Left ventricle myocardium inferior (tissue), 1 donor: Measurements from ENCODE around the gene CNTLN. TPM values are rescaled to one million over a fixed set of nuclear protein-coding genes. Genes with fewer than 3 reads are reported as not detected.
"Not testable (repeated sequence)": the region's sequence is repeated elsewhere in the genome, so short reads cannot be mapped to it uniquely, and the experiment has no call there.

Experiments used
- DNase-seq: peaks from one replicate; pipeline ENCODE4 v3.0.0-alpha.2; 2020
- H3K27ac ChIP-seq: fragments of 200-600 bp; replicated peaks from 2 replicates; pipeline ENCODE4 v1.8.0; 2021
- H3K27me3 ChIP-seq: fragments of 200-600 bp; 2 replicates; pipeline ENCODE4 v1.8.0; 2021; ENCODE audit warnings: low read depth
- H3K36me3 ChIP-seq: fragments of 200-600 bp; 2 replicates; pipeline ENCODE4 v1.8.0; 2021
- H3K4me1 ChIP-seq: fragments of 200-600 bp; 2 replicates; pipeline ENCODE4 v1.8.0; 2021
- H3K4me3 ChIP-seq: fragments of 200-600 bp; 2 replicates; pipeline ENCODE4 v1.8.0; 2021; ENCODE audit warnings: mild to moderate bottlenecking, moderate library complexity
- H3K9me3 ChIP-seq: fragments of 200-600 bp; replicated peaks from 2 replicates; pipeline ENCODE4 v1.8.0; 2021
- intact Hi-C: fragments of 100-400 bp; cut with micrococcal nuclease; formaldehyde crosslinking; loops from one replicate; pipeline ENCODE4 v1.11.0; 2022
- total RNA-seq: library from RNA; stranded (reverse); fragmentation: NEBNext Ultra II Directional; extraction: Animal tissue kit (Norgen Biotek cat#: 25700); gene quantifications from one replicate; pipeline ENCODE4 v1.2.1, GENCODE V29; 2021
- TF ChIP-seq, protein P1 (sequence below): fragments of 200-600 bp; IDR thresholded peaks from 2 replicates; pipeline ENCODE4 v1.8.0; 2021; ENCODE audit warnings: antibody characterized with exemption, mild to moderate bottlenecking, borderline replicate concordance
- donor health status: DM: no; HTN: yes; CAD: no; lungs with severe emphysema.

CNTLN gene
- total RNA-seq, 1 donor from 2014 or later: 3.5 TPM

GRCh38 chr9:17509701-17510100 lies 374.9 kb downstream of the CNTLN start:
- Histone ChIP-seq H3K27me3 (no peaks in the 10 kb centered on the region), H3K36me3 (no peaks in the 10 kb centered on the region), H3K27ac (no peak overlapping the region), H3K4me1 (no peaks in the 10 kb centered on the region), H3K4me3 (no peak overlapping the region), H3K9me3 (peaks cover 28% of the 10 kb centered on the region)
- intact Hi-C loops: no loop called here
- DNase-seq: no peak
- TF ChIP-seq, protein P1, sequence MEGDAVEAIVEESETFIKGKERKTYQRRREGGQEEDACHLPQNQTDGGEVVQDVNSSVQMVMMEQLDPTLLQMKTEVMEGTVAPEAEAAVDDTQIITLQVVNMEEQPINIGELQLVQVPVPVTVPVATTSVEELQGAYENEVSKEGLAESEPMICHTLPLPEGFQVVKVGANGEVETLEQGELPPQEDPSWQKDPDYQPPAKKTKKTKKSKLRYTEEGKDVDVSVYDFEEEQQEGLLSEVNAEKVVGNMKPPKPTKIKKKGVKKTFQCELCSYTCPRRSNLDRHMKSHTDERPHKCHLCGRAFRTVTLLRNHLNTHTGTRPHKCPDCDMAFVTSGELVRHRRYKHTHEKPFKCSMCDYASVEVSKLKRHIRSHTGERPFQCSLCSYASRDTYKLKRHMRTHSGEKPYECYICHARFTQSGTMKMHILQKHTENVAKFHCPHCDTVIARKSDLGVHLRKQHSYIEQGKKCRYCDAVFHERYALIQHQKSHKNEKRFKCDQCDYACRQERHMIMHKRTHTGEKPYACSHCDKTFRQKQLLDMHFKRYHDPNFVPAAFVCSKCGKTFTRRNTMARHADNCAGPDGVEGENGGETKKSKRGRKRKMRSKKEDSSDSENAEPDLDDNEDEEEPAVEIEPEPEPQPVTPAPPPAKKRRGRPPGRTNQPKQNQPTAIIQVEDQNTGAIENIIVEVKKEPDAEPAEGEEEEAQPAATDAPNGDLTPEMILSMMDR: no peak

DNA sequence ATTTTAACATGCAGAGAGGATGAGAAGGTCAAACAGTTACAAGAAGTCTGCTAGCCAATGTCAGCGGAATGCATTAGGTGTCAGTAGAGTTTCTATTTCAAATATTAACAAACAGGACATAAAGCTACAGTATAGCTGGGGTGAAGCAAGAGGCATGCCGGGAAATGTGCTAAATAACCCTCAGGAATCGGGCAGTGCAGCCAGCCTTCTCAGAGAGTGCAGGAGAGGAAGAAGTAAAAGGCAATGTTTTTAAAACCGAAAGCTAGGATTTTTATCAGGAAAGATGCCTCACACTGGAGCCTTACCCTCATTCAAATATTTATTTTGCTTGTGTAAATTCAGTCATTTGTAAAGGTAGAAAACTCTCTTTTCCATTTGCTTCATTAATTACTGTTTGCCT lies 384.9 kb downstream of the CNTLN start:
- no peaks in the 10 kb centered on the region for H3K4me1 ChIP-seq
- H3K36me3 ChIP-seq: no peaks in the 10 kb centered on the region
- no peak overlapping the region for H3K4me3 ChIP-seq
- H3K27me3 ChIP-seq: no peaks in the 10 kb centered on the region
- TF ChIP-seq, protein P1: no peak
- no peaks in the 10 kb centered on the region for H3K9me3 ChIP-seq
- no peak overlapping the region for H3K27ac ChIP-seq
- intact Hi-C loops: no loop called here
- DNase-seq: no peak

DNA sequence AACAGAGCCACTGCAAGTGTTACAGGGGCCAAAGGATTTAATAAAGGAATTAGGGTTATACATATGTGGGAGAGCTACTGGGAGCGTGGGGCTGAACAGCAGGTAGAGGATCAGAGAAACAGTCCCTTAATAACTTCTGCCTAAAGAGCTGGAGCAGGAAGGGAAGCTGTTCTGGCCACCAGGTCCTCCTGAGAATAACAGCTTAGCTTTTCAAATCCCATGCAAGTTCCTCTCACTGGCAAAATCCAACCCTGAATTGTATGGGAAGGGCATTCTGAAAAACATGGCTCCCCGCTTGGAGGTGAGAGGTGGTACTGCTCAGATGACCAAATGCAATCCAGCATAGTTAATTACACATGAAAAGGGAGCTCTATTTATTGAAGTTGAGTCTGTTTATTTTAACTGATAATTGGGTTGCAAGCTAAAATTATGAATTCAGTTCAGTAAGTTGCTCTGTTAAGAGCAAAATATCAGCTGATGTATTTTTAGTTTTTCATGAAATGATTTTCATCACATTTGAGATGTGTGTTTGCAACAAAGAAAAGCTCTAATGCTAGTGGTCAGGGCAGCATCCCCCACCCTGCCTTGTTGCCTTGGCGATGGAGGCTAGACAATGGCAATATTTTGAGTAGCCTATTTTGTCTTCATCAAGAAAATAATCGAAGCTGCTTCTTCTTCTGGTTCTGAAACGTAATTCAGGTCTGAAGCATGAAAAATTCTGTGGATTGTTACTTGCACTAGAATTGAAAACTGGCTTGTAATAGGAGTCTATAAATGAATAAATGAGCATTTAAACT lies 385.6 kb downstream of the CNTLN start:
- Histone ChIP-seq H3K4me3 (no peak overlapping the region), H3K27me3 (no peaks in the 10 kb centered on the region), H3K36me3 (no peaks in the 10 kb centered on the region), H3K4me1 (no peaks in the 10 kb centered on the region), H3K27ac (no peak overlapping the region), H3K9me3 (no peaks in the 10 kb centered on the region)
- TF ChIP-seq, protein P1: no peak
- no peak for DNase-seq
- intact Hi-C loops: no loop called here

DNA sequence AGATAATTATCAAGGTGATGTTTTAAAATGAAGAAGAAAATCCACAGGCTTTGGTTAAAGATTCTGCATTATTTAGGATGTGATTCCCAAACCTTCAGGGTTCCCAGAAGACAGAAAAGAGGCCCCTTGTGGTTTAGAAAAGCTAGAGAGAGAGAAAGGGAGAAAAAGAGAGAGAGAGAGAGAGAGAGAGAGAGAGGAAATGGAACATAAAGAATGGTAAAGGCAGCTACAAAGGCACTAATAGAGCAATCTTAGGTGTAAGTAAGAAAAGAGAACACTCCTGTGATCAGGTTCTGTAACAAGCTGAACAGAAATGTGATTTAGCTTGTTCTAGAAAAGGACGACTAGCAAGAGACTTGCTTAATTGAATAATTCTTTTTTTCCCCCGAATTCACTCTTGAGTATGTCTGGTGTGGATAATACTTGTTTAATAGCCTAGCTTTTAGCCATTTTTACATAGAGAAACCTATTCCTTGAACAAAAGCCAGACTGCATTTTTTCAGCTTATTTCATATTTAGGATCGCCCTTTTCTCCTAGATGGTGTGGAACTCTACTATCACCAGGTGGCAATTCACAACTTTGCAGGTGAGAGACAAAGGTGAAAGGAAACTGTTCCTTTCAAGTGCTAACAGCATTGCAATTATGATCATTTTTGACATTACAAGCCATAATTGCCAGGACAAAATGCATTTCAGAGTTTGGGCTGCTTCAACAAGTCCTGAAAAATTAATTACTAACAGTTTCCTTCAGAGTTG lies 386.4 kb downstream of the CNTLN start:
- no peak overlapping the region for H3K4me3 ChIP-seq
- no peaks in the 10 kb centered on the region for H3K27me3 ChIP-seq
- no peaks in the 10 kb centered on the region for H3K36me3 ChIP-seq
- DNase-seq: no peak
- TF ChIP-seq, protein P1: no peak
- intact Hi-C loops: no loop called here
- H3K4me1 ChIP-seq: no peaks in the 10 kb centered on the region
- H3K9me3 ChIP-seq: no peaks in the 10 kb centered on the region
- H3K27ac ChIP-seq: no peak overlapping the region

DNA sequence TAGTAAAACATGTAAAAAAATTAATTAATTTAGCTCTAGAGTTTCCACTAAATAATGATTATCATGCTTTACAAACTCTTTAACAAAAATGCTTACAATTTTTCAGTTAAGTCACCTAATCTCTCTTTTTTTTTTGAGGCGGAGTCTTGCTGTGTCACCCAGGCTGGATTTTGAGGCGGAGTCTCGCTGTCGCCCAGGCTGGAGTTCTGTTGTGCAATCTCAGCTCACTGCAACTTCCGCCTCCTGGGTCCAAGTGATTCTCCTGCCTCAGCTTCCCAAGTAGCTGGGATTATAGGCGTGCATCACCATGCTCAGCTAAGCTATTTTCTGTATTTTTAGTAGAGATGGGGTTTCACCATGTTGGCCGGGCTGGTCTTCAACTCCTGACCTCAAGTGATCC lies 391.9 kb downstream of the CNTLN start:
- not testable (repeated sequence) for H3K27ac ChIP-seq, H3K36me3 ChIP-seq, H3K4me3 ChIP-seq, H3K27me3 ChIP-seq, H3K9me3 ChIP-seq, DNase-seq, H3K4me1 ChIP-seq
- intact Hi-C loops: loop anchor here (5.0 kb wide), 1 partner anchor 681 kb away; no protein-coding TSS in a partner anchor

DNA sequence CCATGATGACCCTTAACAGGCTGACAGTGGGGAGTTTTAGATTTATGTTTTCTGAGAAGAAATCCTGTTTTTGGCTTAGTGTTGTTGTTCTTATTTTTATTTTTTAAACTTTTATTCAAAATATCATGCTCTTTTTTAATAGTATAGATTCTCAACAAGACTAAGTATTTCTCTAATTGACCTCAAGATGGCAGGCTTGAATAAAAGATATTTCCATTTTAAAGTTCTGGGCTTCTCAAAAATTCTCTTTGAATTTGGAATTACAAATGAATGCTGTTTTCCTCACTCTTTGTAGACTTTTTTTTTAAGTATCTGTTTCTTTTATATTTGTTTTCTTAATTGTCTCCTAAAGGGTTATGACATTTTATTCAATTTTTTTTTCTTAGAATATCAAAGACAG lies 394.0 kb downstream of the CNTLN start:
- Histone ChIP-seq H3K36me3 (no peaks in the 10 kb centered on the region), H3K27me3 (peaks cover 12% of the 10 kb centered on the region), H3K4me3 (no peak overlapping the region), H3K4me1 (no peaks in the 10 kb centered on the region), H3K27ac (no peak overlapping the region), H3K9me3 (no peaks in the 10 kb centered on the region)
- no peak for DNase-seq
- intact Hi-C loops: loop anchor here (5.0 kb wide), 1 partner anchor 678 kb away; no protein-coding TSS in a partner anchor
- TF ChIP-seq, protein P1: peak; percentile 40
